GM21619 (cell line): Measurements from ENCODE around the gene GUCY1A1.

Source experiments
- ATAC-seq: cut with Tn5 transposase; IDR thresholded peaks from one replicate; pipeline ENCODE4 v1.9.1; 2021; ENCODE audit not compliant: unreplicated experiment

Gene GUCY1A1

GRCh38 chr4:155690044-155690837 lies 23.6 kb downstream of the GUCY1A1 start:
- ATAC-seq: no peak

DNA sequence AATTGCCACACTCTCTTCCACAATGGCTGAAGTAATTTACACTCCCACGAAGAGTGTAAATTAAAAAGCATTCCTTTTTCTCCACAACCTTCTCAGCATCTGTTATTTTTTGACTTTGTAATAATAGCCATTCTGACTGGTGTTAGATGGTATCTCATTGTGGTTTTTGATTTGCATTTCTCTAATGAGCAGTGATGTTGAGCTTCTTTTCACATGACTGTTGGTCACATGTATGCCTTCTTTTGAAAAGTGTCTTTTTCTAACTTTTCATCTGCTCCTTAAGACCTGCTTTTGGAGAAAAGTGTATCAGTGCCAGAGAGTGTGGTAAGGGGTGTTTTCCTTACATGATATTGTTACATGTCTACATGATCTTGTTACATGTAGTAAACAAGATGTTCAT lies 25.7 kb downstream of the GUCY1A1 start:
- ATAC-seq: no peak

DNA sequence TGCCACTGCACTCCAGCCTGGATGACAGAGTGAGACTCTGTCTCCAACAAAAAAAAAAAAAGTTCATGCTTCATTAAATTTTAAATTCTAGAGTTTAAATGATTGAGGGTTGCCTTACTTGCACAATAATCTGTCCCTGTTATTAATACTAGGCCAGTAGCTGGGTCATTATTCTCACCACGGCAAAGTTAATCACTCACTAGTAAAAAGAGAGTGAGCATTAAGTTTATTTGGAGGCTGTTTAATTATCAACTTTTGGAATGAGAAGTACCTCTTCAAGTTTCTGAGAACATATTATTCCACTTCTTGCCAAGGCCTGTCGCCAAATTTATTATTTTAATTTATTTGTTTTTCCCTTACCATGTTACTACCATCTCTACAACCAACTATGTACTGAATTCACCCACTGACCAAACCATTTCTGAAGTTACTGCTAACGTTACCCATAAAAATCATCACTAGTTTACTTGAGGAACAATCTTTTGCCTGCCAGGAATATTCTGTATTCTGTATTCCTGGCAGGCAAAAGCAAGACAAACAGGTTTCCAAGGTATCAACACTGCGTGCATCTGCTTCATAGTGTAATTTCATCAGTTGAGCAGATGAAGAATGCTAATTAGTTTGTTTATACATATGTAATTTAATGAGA lies 26.5 kb downstream of the GUCY1A1 start:
- no peak for ATAC-seq

GRCh38 chr4:155694100-155694785 lies 27.6 kb downstream of the GUCY1A1 start:
- no peak for ATAC-seq

GRCh38 chr4:155696226-155696625 lies 29.6 kb downstream of the GUCY1A1 start:
- ATAC-seq: no peak

DNA sequence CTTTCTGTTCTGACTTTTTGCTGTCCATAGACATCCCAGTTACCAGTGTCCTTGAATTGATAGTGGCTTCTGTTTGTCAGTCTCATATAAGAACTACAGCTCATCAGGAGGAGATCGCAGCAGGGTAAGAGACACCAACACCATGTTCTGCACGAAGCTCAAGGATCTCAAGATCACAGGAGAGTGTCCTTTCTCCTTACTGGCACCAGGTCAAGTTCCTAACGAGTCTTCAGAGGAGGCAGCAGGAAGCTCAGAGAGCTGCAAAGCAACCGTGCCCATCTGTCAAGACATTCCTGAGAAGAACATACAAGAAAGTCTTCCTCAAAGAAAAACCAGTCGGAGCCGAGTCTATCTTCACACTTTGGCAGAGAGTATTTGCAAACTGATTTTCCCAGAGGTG lies 30.1 kb downstream of the GUCY1A1 start:
- ATAC-seq: no peak

DNA sequence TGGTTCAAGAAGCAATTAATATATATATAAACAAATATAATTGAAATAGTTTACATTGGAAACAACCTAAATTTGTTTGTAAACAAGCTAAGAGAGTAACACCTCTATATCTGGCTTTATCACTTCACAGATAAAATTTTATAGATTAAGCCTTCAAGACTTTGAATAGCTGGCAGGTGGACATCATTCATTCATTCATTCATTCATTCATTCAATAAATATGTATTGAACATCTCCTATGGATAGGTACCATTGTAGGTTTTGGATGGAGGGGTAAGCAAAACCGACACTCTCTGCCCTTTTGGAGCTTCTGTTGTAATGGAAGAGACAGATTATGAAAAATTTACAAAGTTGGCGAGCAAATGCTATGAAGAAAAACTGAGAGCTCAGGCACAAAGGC lies 35.2 kb downstream of the GUCY1A1 start:
- ATAC-seq: no peak

GRCh38 chr4:155703486-155704247 lies 37.0 kb downstream of the GUCY1A1 start:
- ATAC-seq: peak; percentile 92

DNA sequence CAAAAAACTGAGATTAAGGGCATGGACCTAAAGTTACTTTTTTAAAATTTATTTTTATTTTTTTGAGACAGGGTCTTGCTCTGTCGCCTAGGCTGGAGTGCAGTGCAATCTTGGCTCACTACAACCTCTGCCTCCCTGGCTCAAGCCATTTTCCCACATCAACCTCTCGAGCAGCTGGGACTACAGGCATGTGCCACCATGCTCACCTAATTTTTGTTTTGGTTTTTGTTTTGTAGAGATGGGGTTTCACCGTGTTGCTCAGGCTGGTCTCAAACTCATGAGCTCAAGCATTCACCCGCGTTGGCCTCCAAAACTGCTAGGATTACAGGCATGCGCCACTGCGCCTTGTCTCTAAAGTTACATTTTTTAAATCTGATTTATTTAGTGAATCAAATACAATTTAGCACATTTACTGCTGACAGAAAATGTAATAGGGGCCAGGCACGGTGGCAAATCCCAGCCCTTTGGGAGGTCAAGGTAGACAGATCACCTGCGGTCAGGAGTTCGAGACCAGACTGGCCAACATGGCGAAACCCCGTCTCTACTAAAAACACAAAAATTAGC lies 38.3 kb downstream of the GUCY1A1 start:
- no peak for ATAC-seq

- ATAC-seq: no peak
Observed at GRCh38 chr4:155705664-155706063, 39.0 kb downstream of the GUCY1A1 start.

GRCh38 chr4:155706147-155706546 lies 39.5 kb downstream of the GUCY1A1 start:
- ATAC-seq: no peak

- no peak for ATAC-seq
Observed at GRCh38 chr4:155707251-155707650, 40.6 kb downstream of the GUCY1A1 start.

GRCh38 chr4:155708782-155709181 lies 42.1 kb downstream of the GUCY1A1 start:
- ATAC-seq: no peak

- no peak for ATAC-seq
Observed at GRCh38 chr4:155709918-155710317, 43.3 kb downstream of the GUCY1A1 start.

DNA sequence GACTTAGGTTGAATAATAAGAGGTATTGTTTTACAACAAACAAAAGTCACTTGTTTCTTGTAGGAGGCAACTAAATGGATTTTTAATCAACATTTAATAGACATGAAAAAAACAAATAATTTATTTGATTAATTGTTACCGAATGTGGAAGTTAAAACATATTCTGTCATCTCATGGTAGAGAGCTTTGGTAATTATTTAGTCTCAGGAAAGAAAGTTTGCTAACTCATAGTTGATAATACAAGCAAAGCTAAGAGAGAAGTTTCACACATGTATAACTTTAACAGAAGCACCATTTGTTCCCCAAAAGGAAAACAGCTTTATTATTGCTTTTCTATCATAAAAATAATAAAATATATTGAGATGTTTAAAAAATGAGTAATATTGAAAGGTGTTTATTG lies 44.9 kb downstream of the GUCY1A1 start:
- ATAC-seq: no peak

DNA sequence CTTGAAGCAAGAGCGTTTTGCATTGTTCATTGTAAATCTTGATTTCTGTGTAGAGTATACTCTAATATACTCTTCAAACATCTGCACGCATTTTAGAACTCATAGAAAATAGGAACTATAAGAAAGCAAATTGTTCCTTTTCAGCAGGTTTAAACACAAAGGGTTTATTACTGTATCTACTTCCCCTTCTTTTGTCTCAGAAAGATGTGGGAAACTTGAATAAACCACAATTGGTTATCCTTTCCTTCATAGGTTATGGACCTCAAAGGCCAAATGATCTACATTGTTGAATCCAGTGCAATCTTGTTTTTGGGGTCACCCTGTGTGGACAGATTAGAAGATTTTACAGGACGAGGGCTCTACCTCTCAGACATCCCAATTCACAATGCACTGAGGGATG lies 46.2 kb downstream of the GUCY1A1 start:
- ATAC-seq: no peak

- no peak for ATAC-seq
Observed at GRCh38 chr4:155713911-155714310, 47.3 kb downstream of the GUCY1A1 start.

DNA sequence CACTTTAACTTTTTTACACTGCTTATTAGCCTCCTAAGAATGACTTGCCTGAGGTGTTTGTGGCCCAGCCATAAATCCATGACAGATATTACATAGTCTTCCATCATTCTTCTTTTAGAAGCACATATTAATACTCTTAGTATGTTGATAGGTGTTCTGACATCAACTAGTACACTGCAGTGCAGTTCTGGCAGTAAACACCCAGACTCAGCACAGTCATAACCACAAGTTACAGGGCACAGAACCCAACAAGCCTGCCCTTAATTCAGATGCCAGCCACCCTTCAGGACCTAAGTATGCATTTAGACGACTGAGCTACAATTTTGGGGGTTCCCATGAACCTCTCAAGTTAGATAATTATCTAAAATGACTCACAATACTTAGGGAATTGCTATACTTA lies 55.7 kb downstream of the GUCY1A1 start:
- ATAC-seq: no peak

DNA sequence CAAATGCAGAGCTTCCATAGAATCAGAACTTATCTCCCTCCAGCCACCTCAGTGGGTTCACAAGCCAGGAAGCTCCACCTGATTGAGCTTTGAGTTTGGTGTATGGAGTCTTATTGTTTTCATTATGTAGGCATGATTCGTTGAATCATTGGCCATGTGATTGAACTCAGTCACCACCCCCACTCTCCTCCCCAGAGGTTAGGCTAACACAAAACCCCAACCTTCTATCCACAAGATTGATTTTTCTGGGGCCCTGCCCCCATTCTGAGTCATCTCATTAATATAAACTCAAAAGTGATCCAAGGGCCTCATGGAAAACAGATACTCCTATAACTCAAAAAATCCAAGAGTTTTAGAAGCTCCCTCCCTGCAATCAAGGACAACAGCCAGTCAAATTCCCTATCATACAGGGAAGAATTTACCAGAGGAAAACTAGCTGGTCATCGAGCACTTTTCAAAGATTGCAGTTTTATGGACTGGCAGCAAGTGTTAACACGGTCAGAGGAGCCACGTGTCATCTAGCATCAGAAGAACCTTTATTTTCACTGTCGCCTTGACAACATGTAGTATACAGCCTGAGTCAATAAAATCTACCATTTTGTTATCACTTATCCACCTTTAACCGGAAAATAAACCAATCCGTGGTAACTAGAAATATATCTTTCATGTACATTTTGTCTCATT lies 56.3 kb downstream of the GUCY1A1 start:
- ATAC-seq: no peak

- ATAC-seq: no peak
Observed at GRCh38 chr4:155724731-155725130, 58.1 kb downstream of the GUCY1A1 start.
